ENCODE measurements around the gene PYURF. TPM values are rescaled to one million over a fixed set of nuclear protein-coding genes. Genes with fewer than 3 reads are reported as not detected.

The PYURF gene
- total RNA-seq, 2 experiments from 2014 or later: 50.8 to 52.1 TPM

- Mint-ChIP-seq H3K36me3 (ENCODE audit: low read depth) (peaks cover 85% of the 10 kb centered on the region), H3K27me3 (no peaks in the 10 kb centered on the region), H3K27ac (peak overlapping the region; percentile 76), H3K4me1 (peaks cover 15% of the 10 kb centered on the region), H3K9me3 (no peaks in the 10 kb centered on the region), H3K4me3 (no peak overlapping the region)
- DNase-seq: no peak
- POLR2A ChIA-PET: interaction anchor here (0.9 kb wide), 1 partner anchor 32 kb away, joined by 5 read pairs; the partner anchor contains the start of gene HERC5
- CTCF ChIA-PET: interaction anchor here (1.4 kb wide), 1 partner anchor 22 kb away, joined by 3 read pairs; no protein-coding TSS in a partner anchor
These were observed 34.3 kb downstream of the PYURF start for GRCh38 chr4:88489100-88489761.

DNA sequence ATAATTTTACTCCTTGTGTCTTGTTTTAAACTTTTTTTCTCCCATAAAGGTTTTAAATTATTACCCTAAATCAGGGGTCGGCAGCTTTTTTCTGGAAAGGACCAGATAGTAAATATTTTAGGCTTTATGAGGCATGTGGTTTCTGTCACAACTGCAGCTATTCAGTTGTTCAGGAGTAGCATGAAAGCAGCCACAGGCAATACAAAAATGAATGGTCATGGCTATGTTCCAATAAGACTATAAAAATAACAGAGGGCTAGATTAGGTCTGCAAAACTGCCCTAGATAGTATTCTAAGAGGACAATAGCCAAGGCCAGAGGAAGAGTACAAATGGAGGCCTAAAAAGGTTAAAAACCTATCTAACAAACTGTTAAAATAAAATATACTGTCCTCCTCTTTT is 42.0 kb downstream of the PYURF start:
- Mint-ChIP-seq H3K4me1 (no peaks in the 10 kb centered on the region), H3K36me3 (ENCODE audit: low read depth) (peaks cover 69% of the 10 kb centered on the region), H3K9me3 (no peaks in the 10 kb centered on the region), H3K27me3 (no peaks in the 10 kb centered on the region), H3K4me3 (no peak overlapping the region), H3K27ac (no peak overlapping the region)
- CTCF ChIA-PET: no interaction called here
- POLR2A ChIA-PET: interaction anchor here (0.6 to 1.0 kb wide), 2 partner anchors 25 to 197 kb away, joined by 3 read pairs; partner anchors contain the start of gene PPM1K
- no peak for DNase-seq

- H3K27ac Mint-ChIP-seq: no peak overlapping the region
These were observed 45.3 kb downstream of the PYURF start for GRCh38 chr4:88478247-88478646.

GRCh38 chr4:88477229-88477860 is 46.2 kb downstream of the PYURF start:
- ChIA-PET CTCF (interaction anchor here (1.3 kb wide), 1 partner anchor 23 kb away, joined by 3 read pairs; no protein-coding TSS in a partner anchor), POLR2A (interaction anchor here (0.6 kb wide), 1 partner anchor 21 kb away, joined by 3 read pairs; no protein-coding TSS in a partner anchor)
- H3K4me1 Mint-ChIP-seq: no peaks in the 10 kb centered on the region
- H3K36me3 Mint-ChIP-seq (ENCODE audit: low read depth): peaks cover 66% of the 10 kb centered on the region
- no peaks in the 10 kb centered on the region for H3K9me3 Mint-ChIP-seq
- H3K27me3 Mint-ChIP-seq: no peaks in the 10 kb centered on the region
- H3K4me3 Mint-ChIP-seq: no peak overlapping the region
- no peak overlapping the region for H3K27ac Mint-ChIP-seq
- no peak for DNase-seq

More at GRCh38 chr4:88478247-88478646, 45.3 kb downstream of the PYURF start:
- no peak for DNase-seq
- H3K27me3 Mint-ChIP-seq: no peaks in the 10 kb centered on the region
- no peaks in the 10 kb centered on the region for H3K9me3 Mint-ChIP-seq
- POLR2A ChIA-PET: no interaction called here
- CTCF ChIA-PET: interaction anchor here (1.3 kb wide), 1 partner anchor 22 kb away, joined by 3 read pairs; no protein-coding TSS in a partner anchor
- H3K4me3 Mint-ChIP-seq: no peak overlapping the region
- H3K4me1 Mint-ChIP-seq: no peaks in the 10 kb centered on the region
- H3K36me3 Mint-ChIP-seq (ENCODE audit: low read depth): peaks cover 67% of the 10 kb centered on the region

Other genes with a start within 250 kb of the PYURF start
- 100 to 1,000 TPM in 1 of 2 experiments, 10 to 100 TPM in 1; 96.9 to 101 TPM for gene PPM1K, start 239.2 kb downstream of the PYURF start, total RNA-seq
- gene HERC6, start 144.9 kb downstream of the PYURF start, total RNA-seq: 10 to 100 TPM; 47.5 to 49.0 TPM
- gene HERC5, start 66.7 kb downstream of the PYURF start, total RNA-seq: 10 to 100 TPM; 92.5 to 97.0 TPM
- gene HERC3, start 68.7 kb upstream of the PYURF start, total RNA-seq: 10 to 100 TPM; 36.9 to 41.9 TPM
- gene NAP1L5, start 174.1 kb upstream of the PYURF start, total RNA-seq: 1 to 10 TPM; 4.7 to 5.4 TPM

Data from activated CD4-positive, alpha-beta memory T cell treated with anti-CD3 and anti-CD28 coated beads, Interleukin-2, amount 10 ng/mL, durations not matched to agents 7 days and 5 days (primary cell).